GM18498 (cell line): Measurements from ENCODE around the gene ASIP.

Experiments
- ATAC-seq: cut with Tn5 transposase; IDR thresholded peaks from one replicate; pipeline ENCODE4 v1.9.1; 2021; ENCODE audit warnings: mild to moderate bottlenecking, moderate library complexity; ENCODE audit not compliant: unreplicated experiment

ASIP gene

DNA sequence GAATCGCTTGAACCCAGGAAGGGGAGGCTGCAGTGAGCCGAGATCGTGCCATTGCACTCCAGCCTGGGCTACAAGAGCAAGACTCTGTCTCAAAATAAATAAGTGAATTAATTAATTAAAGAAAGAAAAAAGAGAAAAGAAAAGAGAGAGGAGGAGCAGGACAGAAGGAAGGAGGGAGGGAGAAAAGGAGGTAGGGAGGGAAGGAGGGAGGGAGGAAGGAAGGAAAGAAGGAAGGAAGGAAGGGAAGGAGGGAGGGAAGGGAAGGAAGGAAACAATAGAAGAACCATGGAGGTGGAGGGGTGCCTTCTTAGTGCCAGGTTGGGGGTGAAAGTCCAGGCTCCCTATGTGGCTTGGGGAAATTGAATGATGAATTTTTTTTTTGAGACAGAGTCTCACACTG, 68.5 kb downstream of the ASIP start:
- no peak for ATAC-seq

DNA sequence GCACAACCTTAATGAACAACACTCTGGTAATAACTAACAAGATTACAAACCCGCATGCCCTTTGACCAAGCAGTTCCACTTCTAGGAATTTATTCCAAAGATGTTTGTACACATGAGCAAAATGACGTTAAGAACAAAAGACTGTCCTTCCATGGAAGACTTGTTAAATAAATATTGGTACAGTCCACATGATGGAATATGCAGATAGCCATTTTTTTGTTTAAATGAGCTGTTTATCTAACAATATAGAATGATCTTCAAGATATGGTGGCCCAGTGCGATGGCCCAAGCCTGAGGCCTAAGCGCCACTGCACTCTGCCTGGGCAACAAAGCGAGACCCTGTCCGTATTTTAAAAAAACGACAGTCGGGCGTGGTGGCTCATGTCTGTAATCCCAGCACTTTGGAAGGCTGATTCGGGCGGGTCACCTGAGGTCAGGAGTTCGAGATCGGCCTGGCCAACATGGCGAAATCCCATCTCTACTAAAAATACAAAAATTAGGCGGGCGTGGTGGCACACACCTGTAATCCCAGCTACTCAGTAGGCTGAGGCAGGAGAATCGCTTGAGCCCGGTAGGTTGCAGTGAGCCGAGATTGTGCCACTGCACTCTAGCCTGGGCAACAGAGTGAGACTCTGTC, 69.4 kb downstream of the ASIP start:
- ATAC-seq: no peak

GRCh38 chr20:34311118-34312023, 70.1 kb downstream of the ASIP start:
- ATAC-seq: no peak

- no peak for ATAC-seq
Observed at GRCh38 chr20:34312024-34312460, 70.8 kb downstream of the ASIP start.

DNA sequence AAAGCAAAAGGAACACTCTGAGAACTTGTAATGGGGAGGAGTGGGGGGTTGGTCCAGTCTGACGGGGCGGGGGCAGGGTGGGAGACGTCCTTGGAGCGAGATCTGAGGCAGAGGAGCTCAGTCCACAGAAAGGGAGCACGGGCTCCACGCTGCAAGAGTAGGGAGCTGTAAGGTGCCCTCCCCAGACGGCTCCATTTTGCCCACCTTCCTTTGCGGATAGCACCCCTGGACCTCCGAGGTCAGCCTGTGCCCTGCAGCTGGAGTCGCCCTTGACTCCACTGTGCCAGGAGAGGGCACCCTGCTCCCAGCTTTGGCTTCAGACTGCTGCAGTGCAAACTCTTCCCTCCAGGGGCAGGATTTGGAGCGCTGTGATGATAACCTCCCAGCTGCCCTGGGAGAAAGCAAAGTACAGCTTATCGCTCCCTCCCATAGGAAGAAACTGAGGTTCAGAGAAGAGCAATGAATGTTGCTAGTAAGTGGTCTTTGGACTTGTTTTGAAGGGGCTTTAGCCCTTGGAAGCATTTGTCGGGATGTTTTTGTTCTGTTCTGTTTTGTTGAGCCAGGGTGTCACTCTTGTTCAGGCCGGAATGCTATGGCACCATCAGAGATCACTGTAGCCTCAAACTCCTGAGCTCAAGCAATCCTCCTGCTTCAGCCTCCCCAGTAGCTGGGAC, 71.5 kb downstream of the ASIP start:
- peak; percentile 91 for ATAC-seq

DNA sequence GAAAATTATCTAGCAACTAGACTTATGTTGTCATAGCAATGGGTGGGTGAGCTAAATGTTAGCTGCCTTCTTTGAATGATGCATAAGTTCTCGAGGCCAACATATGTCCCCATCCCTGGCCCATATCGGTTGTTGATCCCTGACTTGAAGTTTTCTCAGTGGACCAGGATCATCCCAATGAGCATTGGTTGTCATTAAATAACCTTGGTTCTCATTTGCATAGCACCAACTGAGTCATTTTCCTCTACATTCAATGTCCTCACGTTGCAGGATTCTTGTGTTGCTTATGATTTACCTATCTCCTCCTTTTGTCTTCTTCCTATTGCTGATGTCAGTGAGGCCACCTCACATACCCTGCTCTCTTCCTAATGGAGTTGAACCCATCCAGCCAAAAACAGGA, 74.0 kb downstream of the ASIP start:
- no peak for ATAC-seq

- no peak for ATAC-seq
Observed at GRCh38 chr20:34316196-34316814, 75.1 kb downstream of the ASIP start.
